Tibial nerve (tissue), 4 donors: ENCODE data around the gene SEMA6C.

Source experiments
- CTCF ChIP-seq, 5 experiments: fragments of 200-600 bp in 3 of 5; fragments of 450-650 bp in 2 of 5; sonication (generic) in 3 of 5; IDR thresholded peaks; one replicate each; pipeline ENCODE4 v1.5.1; 2016 to 2019; ENCODE audit warnings: antibody characterized with exemption in 5 of 5, mild to moderate bottlenecking in 3 of 5, moderate library complexity in 2 of 5
- EP300 ChIP-seq, 2 donors: sonication (generic); formaldehyde crosslinking; IDR thresholded peaks; one replicate each; pipeline ENCODE4 v1.6.1; 2017; ENCODE audit warnings: antibody characterized with exemption in 2 of 2, mild to moderate bottlenecking in 1 of 2

- TF ChIP-seq CTCF (IDR thresholded peaks at IDR 0.05) = no peak
- no peak for TF ChIP-seq EP300 (IDR thresholded peaks at IDR 0.05)
These were observed 20.1 kb upstream of the SEMA6C start for GRCh38 chr1:151166505-151166956.
